Measurements from ENCODE around the gene ST6GALNAC3. TPM values are rescaled to one million over a fixed set of nuclear protein-coding genes. Genes with fewer than 3 reads are reported as not detected.

Gene ST6GALNAC3
- total RNA-seq, 2 experiments from 2014 or later, result 3.0 to 3.5 TPM

DNA sequence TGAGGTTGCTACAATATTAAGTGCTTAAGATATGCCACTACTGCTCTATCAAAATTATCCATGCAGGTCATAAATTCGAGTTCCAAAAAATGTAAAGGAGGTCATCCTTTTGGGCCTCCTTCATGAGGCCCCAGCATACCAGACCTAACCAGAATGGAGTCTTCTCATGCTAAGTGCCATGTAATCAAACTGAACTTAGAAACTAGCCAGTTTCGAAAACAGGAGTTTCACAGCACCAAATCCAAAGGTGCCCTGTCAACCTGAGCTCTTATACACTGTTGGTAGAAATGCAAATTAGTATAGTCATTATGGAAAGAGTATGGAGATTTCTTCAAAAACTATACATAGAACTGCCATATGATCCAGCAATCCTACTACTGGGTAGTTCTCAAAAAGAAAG, 320.5 kb downstream of the ST6GALNAC3 start:
- H3K4me1 Mint-ChIP-seq, result no peaks in the 10 kb centered on the region
- H3K27ac Mint-ChIP-seq, result no peak overlapping the region
- DNase-seq, result no peak
- no peaks in the 10 kb centered on the region for H3K9me3 Mint-ChIP-seq
- no peaks in the 10 kb centered on the region for H3K27me3 Mint-ChIP-seq
- no peak overlapping the region for H3K4me3 Mint-ChIP-seq
- H3K36me3 Mint-ChIP-seq, result no peaks in the 10 kb centered on the region

DNA sequence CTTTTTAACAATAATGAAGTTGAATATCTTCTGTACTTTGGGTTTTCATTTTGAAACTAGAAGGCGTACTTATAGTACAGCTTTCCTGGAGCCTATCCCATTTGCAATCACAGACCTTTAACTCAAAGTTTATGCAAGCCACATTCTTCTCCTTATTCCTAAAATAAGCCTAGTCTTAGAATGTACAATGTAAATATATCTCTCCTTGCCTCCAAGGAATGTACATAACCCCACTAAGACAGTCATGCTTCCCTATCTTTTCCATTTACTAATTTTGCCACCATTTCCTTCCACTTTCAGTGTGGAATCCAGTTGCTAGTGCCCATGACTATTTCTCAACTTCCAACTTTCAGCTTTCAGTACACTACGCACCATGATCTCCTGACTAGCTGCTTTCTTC, 327.6 kb downstream of the ST6GALNAC3 start:
- DNase-seq, result no peak
- Mint-ChIP-seq H3K9me3 (peaks cover 4% of the 10 kb centered on the region), H3K4me3 (no peak overlapping the region), H3K4me1 (no peaks in the 10 kb centered on the region), H3K36me3 (peaks cover 2% of the 10 kb centered on the region), H3K27ac (no peak overlapping the region), H3K27me3 (no peaks in the 10 kb centered on the region)

DNA sequence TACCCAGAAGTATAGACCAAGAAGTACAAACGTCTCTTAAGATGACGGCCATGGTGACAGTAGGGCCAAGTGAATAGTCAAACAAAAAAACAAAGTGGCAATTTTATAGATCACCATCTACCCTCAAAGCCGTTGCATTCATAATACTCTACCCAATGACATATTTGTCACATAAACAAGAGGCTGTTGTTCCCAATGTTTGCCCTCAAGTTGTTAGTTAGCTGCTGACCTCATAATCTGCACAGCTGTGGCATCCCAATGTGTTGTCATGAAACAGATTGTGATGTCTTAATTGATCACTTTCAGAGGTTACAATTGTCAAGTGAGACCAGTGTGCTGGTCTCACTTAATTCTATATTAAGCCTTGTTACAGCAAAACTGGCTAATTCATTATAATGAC, 333.8 kb downstream of the ST6GALNAC3 start:
- Mint-ChIP-seq H3K4me3 (no peak overlapping the region), H3K9me3 (no peaks in the 10 kb centered on the region), H3K27me3 (no peaks in the 10 kb centered on the region), H3K36me3 (no peaks in the 10 kb centered on the region), H3K27ac (no peak overlapping the region), H3K4me1 (no peaks in the 10 kb centered on the region)
- DNase-seq, result no peak

DNA sequence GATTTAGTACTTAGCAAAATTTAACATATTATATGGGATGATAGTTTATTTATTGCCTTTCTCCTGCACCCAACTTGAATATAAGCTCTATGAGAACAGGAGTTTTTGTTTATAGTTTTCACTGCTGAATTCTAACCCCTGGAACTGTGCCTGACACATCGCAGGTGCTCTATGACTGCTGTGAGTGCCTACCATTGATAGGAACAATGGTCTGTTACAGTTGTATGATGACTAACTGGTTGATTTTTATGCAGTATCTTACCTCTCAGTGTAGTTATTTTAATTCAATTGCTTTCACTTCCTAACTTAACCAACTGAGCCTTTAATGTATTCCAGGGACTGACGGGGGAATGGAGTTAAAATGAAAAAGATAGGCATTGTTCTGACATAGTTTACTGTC, 336.0 kb downstream of the ST6GALNAC3 start:
- Mint-ChIP-seq H3K36me3 (no peaks in the 10 kb centered on the region), H3K9me3 (no peaks in the 10 kb centered on the region)

GRCh38 chr1:76418531-76418930, 344.0 kb downstream of the ST6GALNAC3 start:
- no peak for DNase-seq
- Mint-ChIP-seq H3K4me3 (no peak overlapping the region), H3K4me1 (no peaks in the 10 kb centered on the region), H3K36me3 (no peaks in the 10 kb centered on the region), H3K27ac (no peak overlapping the region), H3K27me3 (no peaks in the 10 kb centered on the region), H3K9me3 (no peaks in the 10 kb centered on the region)

More for the DNA sequence above, 336.0 kb downstream of the ST6GALNAC3 start:
- no peaks in the 10 kb centered on the region for H3K27me3 Mint-ChIP-seq
- no peak for DNase-seq
- H3K27ac Mint-ChIP-seq, result no peak overlapping the region
- H3K4me3 Mint-ChIP-seq, result no peak overlapping the region
- no peaks in the 10 kb centered on the region for H3K4me1 Mint-ChIP-seq

- Mint-ChIP-seq H3K36me3 (no peaks in the 10 kb centered on the region), H3K27me3 (no peaks in the 10 kb centered on the region), H3K4me3 (no peak overlapping the region), H3K9me3 (no peaks in the 10 kb centered on the region), H3K4me1 (no peaks in the 10 kb centered on the region), H3K27ac (no peak overlapping the region)
- no peak for DNase-seq
Measured at GRCh38 chr1:76419603-76420002, 345.1 kb downstream of the ST6GALNAC3 start.

- Mint-ChIP-seq H3K27ac (no peak overlapping the region), H3K36me3 (no peaks in the 10 kb centered on the region), H3K9me3 (no peaks in the 10 kb centered on the region), H3K4me1 (peaks cover 3% of the 10 kb centered on the region), H3K27me3 (no peaks in the 10 kb centered on the region), H3K4me3 (no peak overlapping the region)
- DNase-seq, result no peak
Measured at GRCh38 chr1:76425201-76426145, 350.9 kb downstream of the ST6GALNAC3 start.

GRCh38 chr1:76426606-76427005, 352.1 kb downstream of the ST6GALNAC3 start:
- Mint-ChIP-seq H3K9me3 (no peaks in the 10 kb centered on the region), H3K27me3 (no peaks in the 10 kb centered on the region), H3K4me1 (peaks cover 3% of the 10 kb centered on the region), H3K4me3 (no peak overlapping the region), H3K36me3 (no peaks in the 10 kb centered on the region), H3K27ac (no peak overlapping the region)
- DNase-seq, result no peak

GRCh38 chr1:76428028-76428427, 353.5 kb downstream of the ST6GALNAC3 start:
- Mint-ChIP-seq H3K27ac (no peak overlapping the region), H3K27me3 (no peaks in the 10 kb centered on the region), H3K4me1 (peaks cover 3% of the 10 kb centered on the region), H3K36me3 (no peaks in the 10 kb centered on the region), H3K9me3 (no peaks in the 10 kb centered on the region), H3K4me3 (no peak overlapping the region)
- no peak for DNase-seq

DNA sequence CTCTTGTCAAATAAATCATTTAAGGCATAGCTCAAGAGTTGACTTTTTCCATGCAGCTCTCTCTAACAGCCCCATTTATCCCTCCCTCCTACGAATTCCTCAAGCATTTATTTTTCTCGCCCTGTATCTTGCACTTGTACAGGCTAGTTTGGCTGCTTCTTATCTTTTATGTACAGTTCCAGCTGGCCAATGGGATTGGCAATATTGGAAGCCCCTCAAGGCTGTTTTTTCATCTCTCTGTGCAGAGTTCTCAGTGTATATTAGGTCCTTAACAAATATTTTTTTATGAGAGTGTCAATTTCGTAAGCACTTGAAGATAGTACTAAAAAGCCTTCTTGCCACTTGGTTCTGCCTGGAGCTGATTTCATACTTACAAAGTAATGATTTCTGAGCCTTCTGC, 356.0 kb downstream of the ST6GALNAC3 start:
- no peaks in the 10 kb centered on the region for H3K9me3 Mint-ChIP-seq
- H3K27ac Mint-ChIP-seq, result no peak overlapping the region
- H3K4me1 Mint-ChIP-seq, result peaks cover 3% of the 10 kb centered on the region
- no peaks in the 10 kb centered on the region for H3K36me3 Mint-ChIP-seq
- no peak overlapping the region for H3K4me3 Mint-ChIP-seq
- no peaks in the 10 kb centered on the region for H3K27me3 Mint-ChIP-seq
- DNase-seq, result no peak

DNA sequence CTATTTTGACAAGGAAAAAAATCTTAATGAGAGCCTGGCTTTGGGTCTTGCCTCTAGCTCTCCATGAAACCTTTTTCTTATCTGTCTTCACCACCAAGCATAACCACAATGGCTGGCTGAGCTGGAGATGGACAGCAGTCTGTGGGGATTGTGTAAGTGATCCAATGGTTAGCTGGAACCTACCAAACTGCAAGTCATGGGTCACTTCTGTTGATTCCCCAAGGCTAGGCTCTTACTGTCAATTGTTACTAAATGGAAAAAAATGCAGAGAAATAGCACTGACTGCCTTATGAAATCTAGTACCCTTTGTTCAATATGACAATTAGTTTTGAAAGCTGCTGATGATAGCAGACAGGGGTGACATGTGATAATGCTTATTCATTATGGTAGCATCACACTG, 359.0 kb downstream of the ST6GALNAC3 start:
- Mint-ChIP-seq H3K36me3 (no peaks in the 10 kb centered on the region), H3K27ac (no peak overlapping the region), H3K9me3 (no peaks in the 10 kb centered on the region), H3K27me3 (peaks cover 2% of the 10 kb centered on the region), H3K4me1 (no peaks in the 10 kb centered on the region), H3K4me3 (no peak overlapping the region)
- no peak for DNase-seq

DNA sequence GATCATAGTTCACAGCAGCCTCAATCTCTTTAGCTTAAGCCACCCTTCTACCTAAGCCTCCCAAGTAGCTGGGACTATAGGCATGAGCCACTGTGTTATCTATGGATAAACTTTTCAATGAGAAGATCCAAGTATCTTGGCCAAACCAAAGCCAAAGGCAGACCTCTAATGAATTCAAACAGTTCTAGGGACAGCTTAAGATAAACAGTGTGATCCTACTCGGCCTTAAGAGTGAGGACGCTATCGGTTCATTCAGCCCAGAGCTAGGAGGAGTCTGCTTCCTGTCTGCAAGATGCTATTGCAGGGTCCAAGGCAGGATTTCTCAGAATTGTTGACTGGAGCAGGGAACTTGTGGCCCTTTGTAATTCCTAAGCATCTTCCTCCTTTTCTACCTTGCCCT, 368.7 kb downstream of the ST6GALNAC3 start:
- no peak for DNase-seq
- Mint-ChIP-seq H3K36me3 (peaks cover 2% of the 10 kb centered on the region), H3K27me3 (peaks cover 4% of the 10 kb centered on the region), H3K4me1 (peaks cover 13% of the 10 kb centered on the region), H3K27ac (no peak overlapping the region), H3K9me3 (peaks cover 3% of the 10 kb centered on the region), H3K4me3 (no peak overlapping the region)

DNA sequence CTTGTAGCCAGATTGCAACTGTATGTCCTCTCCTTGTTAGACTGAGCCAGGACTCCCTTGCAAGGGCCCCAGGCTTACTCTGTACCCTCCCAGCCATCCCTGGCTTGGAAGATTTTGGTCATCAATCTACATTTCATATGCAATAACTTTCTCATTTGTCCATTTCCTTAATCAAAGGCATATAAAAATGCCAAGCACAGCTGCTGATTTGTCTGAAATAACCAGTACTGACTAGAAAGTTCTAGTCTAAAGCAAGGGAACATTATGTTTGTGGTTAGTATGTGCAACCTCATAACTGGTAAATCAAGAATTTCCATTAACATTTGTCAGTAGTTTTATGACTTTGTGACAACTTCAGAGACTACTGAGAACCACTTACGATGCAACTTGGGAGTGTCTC, 370.2 kb downstream of the ST6GALNAC3 start:
- Mint-ChIP-seq H3K27ac (no peak overlapping the region), H3K36me3 (peaks cover 4% of the 10 kb centered on the region), H3K27me3 (no peaks in the 10 kb centered on the region), H3K4me1 (peaks cover 13% of the 10 kb centered on the region), H3K4me3 (no peak overlapping the region), H3K9me3 (peaks cover 5% of the 10 kb centered on the region)
- DNase-seq, result no peak

- Mint-ChIP-seq H3K4me1 (no peaks in the 10 kb centered on the region), H3K9me3 (peaks cover 42% of the 10 kb centered on the region), H3K4me3 (no peak overlapping the region), H3K36me3 (peaks cover 20% of the 10 kb centered on the region), H3K27me3 (no peaks in the 10 kb centered on the region), H3K27ac (no peak overlapping the region)
- DNase-seq, result no peak
Measured at GRCh38 chr1:76450229-76450628, 375.7 kb downstream of the ST6GALNAC3 start.

- peaks cover 14% of the 10 kb centered on the region for H3K4me1 Mint-ChIP-seq
- H3K36me3 Mint-ChIP-seq, result no peaks in the 10 kb centered on the region
- DNase-seq, result no peak
- H3K27ac Mint-ChIP-seq, result no peak overlapping the region
- peaks cover 1% of the 10 kb centered on the region for H3K9me3 Mint-ChIP-seq
- H3K27me3 Mint-ChIP-seq, result no peaks in the 10 kb centered on the region
- H3K4me3 Mint-ChIP-seq, result no peak overlapping the region
Measured at GRCh38 chr1:76463278-76463677, 388.7 kb downstream of the ST6GALNAC3 start.

DNA sequence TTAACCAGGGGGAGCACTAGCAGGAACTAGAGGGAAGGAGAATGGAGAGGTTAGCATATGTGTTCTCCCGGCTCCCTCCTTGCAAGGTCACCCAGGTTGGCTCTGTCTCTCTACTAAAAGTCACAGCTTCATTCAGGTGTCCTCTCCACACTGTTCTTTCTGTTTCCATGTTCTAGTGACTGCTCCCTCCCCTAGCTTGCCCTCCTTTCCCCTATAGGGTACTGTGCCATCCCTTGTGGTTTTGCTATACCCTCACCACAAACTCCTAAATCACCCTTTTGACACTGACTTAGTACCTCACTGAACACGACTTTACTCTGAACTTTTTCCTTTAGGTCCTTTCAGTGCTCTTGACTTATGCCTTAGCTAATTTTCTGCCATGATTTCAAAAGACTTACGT, 389.3 kb downstream of the ST6GALNAC3 start:
- Mint-ChIP-seq H3K27ac (no peak overlapping the region), H3K4me3 (no peak overlapping the region), H3K4me1 (peaks cover 14% of the 10 kb centered on the region), H3K27me3 (no peaks in the 10 kb centered on the region), H3K36me3 (no peaks in the 10 kb centered on the region), H3K9me3 (peaks cover 1% of the 10 kb centered on the region)
- DNase-seq, result no peak
